Astrocyte (in vitro differentiated cells and primary cell): ENCODE data around the gene EYS.

Source experiments
- CTCF ChIP-seq: IDR thresholded peaks from 2 replicates; pipeline ENCODE4 v1.5.1; 2011; ENCODE audit warnings: low read depth, mild to moderate bottlenecking, inconsistent platforms, low read length, moderate library complexity; ENCODE audit not compliant: insufficient read depth
- EZH2 ChIP-seq: IDR thresholded peaks from 2 replicates; pipeline ENCODE4 v1.6.1; 2012; ENCODE audit warnings: mild to moderate bottlenecking, low read length, inconsistent platforms; ENCODE audit not compliant: insufficient read depth

GRCh38 chr6:65399355-65400084 lies 307.5 kb downstream of the EYS start:
- TF ChIP-seq CTCF (no peak), EZH2 (no peak)
